Right lobe of liver (tissue), 6 donors: ENCODE results near the gene PLCB4. TPM values are rescaled to one million over a fixed set of nuclear protein-coding genes. Genes with fewer than 3 reads are reported as not detected.

Experiments used
- ATAC-seq, 4 donors: fragments of 200-7000 bp; cut with Tn5 transposase; one replicate each; pipeline ENCODE4 v1.9.1; 2020; ENCODE audit warnings: mild to moderate bottlenecking in 4 of 4, moderate library complexity in 4 of 4
- DNase-seq, 3 donors: peaks; one replicate each; pipeline ENCODE4 v3.0.0-alpha.2; 2020
- H3K27ac ChIP-seq, 3 donors: fragments of 200-600 bp; one replicate each; pipeline ENCODE4 v1.8.0; 2022
- H3K27me3 ChIP-seq, 2 donors: fragments of 200-600 bp; one replicate each; pipeline ENCODE4 v1.8.0; 2022
- H3K36me3 ChIP-seq, 4 donors: fragments of 200-600 bp; sonication (generic) in 1 of 4; one replicate each; pipeline versions ENCODE4 v1.5.1 to v1.8.0; 2017 to 2022; ENCODE audit warnings: control low read depth in 1 of 4
- H3K4me1 ChIP-seq, 4 donors: fragments of 200-600 bp; sonication (generic) in 1 of 4; one replicate each; pipeline versions ENCODE4 v1.5.1 to v1.8.0; 2017 to 2022; ENCODE audit warnings: control low read depth in 1 of 4
- H3K4me3 ChIP-seq, 3 donors: fragments of 200-600 bp; one replicate each; pipeline ENCODE4 v1.8.0; 2022
- H3K9me3 ChIP-seq, 4 donors: fragments of 200-600 bp; sonication (generic) in 1 of 4; one replicate each; pipeline versions ENCODE4 v1.5.1 to v1.8.0; 2017 to 2022; ENCODE audit warnings: control low read depth in 1 of 4
- CTCF ChIP-seq, 4 donors: fragments of 200-600 bp in 3 of 4; fragments of 450-650 bp in 1 of 4; IDR thresholded peaks; one replicate each; pipeline versions ENCODE4 v1.5.1 to v1.8.0; 2016 to 2022; ENCODE audit warnings: antibody characterized with exemption in 4 of 4, mild to moderate bottlenecking in 2 of 4
- POLR2A ChIP-seq: fragments of 450-650 bp; IDR thresholded peaks from one replicate; pipeline ENCODE4 v1.6.1; 2017; ENCODE audit warnings: antibody characterized with exemption, mild to moderate bottlenecking
- WGBS: methylation state at CpG from one replicate; pipeline ENCODE4 v1.1.6; 2018; ENCODE audit warnings: low coverage, low lambda C conversion rate; ENCODE audit not compliant: insufficient coverage; ENCODE audit errors: missing lambda C conversion rate; 5-methylcytosine and 5-hydroxymethylcytosine counted together
- intact Hi-C, 2 donors: fragments of 100-400 bp; cut with DNase I; formaldehyde crosslinking; loops; one replicate each; pipeline versions ENCODE4 v1.11.2 to v1.14.1; 2022
- total RNA-seq, 6 experiments: library from RNA; depleted of rRNA in 2 of 6; stranded (reverse); fragments of >200 nt in 2 of 6; fragmentation: NEBNext Ultra II Directional in 3 of 6; extraction: Animal tissue kit (Norgen Biotek cat#: 25700) in 3 of 6; gene quantifications; one replicate each; pipeline versions ENCODE4 v1.1.0 to v1.2.4, GENCODE V29; 2016 to 2023
- donor health status: DM: no; HTN: yes; CAD: no.
- donor health status: DM: no; HTN: no; CAD: no.
- donor health status: DM: no; HTN: no; CAD: no.
- donor health status: DM: no; HTN: yes; CAD: no.
- donor health status: DM: no; HTN: yes; CAD: no.

The PLCB4 gene
- total RNA-seq, 6 experiments from 2014 or later: 0.04 to 0.20 (median 0.15) TPM

GRCh38 chr20:9490161-9490560 lies 421.3 kb downstream of the PLCB4 start:
- DNase-seq: no peak
- TF ChIP-seq POLR2A: no peak
- no peak for TF ChIP-seq CTCF (IDR thresholded peaks at IDR 0.05)

GRCh38 chr20:9490631-9491030 lies 421.7 kb downstream of the PLCB4 start:
- Histone ChIP-seq H3K4me3 (no peak overlapping the region), H3K27me3 (peaks cover 0 to 4% of the 10 kb centered on the region in 2 donors), H3K36me3 (no peaks in the 10 kb centered on the region), H3K9me3 (no peaks in the 10 kb centered on the region), H3K4me1 (no peaks in the 10 kb centered on the region), H3K27ac (no peak overlapping the region)
- intact Hi-C loops: no loop called here
- 57% methylated on average over 2 of the region's 3 CpGs for WGBS
- no peak for DNase-seq
- no peak for ATAC-seq
- no peak for TF ChIP-seq CTCF (IDR thresholded peaks at IDR 0.05)
- TF ChIP-seq POLR2A: no peak

More at GRCh38 chr20:9490161-9490560, 421.3 kb downstream of the PLCB4 start:
- Histone ChIP-seq H3K4me3 (no peak overlapping the region), H3K4me1 (no peaks in the 10 kb centered on the region), H3K9me3 (no peaks in the 10 kb centered on the region), H3K36me3 (no peaks in the 10 kb centered on the region), H3K27me3 (peaks cover 0 to 4% of the 10 kb centered on the region in 2 donors), H3K27ac (no peak overlapping the region)
- ATAC-seq: no peak
- 41% methylated on average over 3 of the region's 3 CpGs for WGBS
- intact Hi-C loops: no loop called here

- no peaks in the 10 kb centered on the region for H3K4me1 ChIP-seq
- 71% methylated on average over 1 of the region's 1 CpG for WGBS
- H3K9me3 ChIP-seq: no peaks in the 10 kb centered on the region
- intact Hi-C loops: no loop called here
- H3K4me3 ChIP-seq: no peak overlapping the region
- DNase-seq: no peak
- ATAC-seq: no peak
- H3K27me3 ChIP-seq: peaks cover 0 to 4% of the 10 kb centered on the region in 2 donors
- H3K27ac ChIP-seq: no peak overlapping the region
- no peaks in the 10 kb centered on the region for H3K36me3 ChIP-seq
- TF ChIP-seq POLR2A (no peak), CTCF (IDR thresholded peaks at IDR 0.05) (no peak)
Measured at GRCh38 chr20:9491324-9491723, 422.4 kb downstream of the PLCB4 start.

- no peak overlapping the region for H3K4me3 ChIP-seq
- ATAC-seq (no peak), DNase-seq (no peak)
- intact Hi-C loops: no loop called here
- no peaks in the 10 kb centered on the region for H3K9me3 ChIP-seq
- H3K27ac ChIP-seq: no peak overlapping the region
- H3K4me1 ChIP-seq: no peaks in the 10 kb centered on the region
- TF ChIP-seq POLR2A: no peak
- TF ChIP-seq CTCF (IDR thresholded peaks at IDR 0.05): no peak
- peaks cover 0 to 4% of the 10 kb centered on the region in 2 donors for H3K27me3 ChIP-seq
- WGBS: 16% methylated on average over 4 of the region's 4 CpGs
- H3K36me3 ChIP-seq: no peaks in the 10 kb centered on the region
Measured at GRCh38 chr20:9492067-9492466, 423.2 kb downstream of the PLCB4 start.

- ATAC-seq (no peak), DNase-seq (no peak)
- WGBS: 48% methylated on average over 2 of the region's 2 CpGs
- Histone ChIP-seq H3K27me3 (peaks cover 0 to 4% of the 10 kb centered on the region in 2 donors), H3K4me3 (no peak overlapping the region), H3K9me3 (no peaks in the 10 kb centered on the region), H3K36me3 (no peaks in the 10 kb centered on the region), H3K27ac (no peak overlapping the region), H3K4me1 (no peaks in the 10 kb centered on the region)
- TF ChIP-seq CTCF (IDR thresholded peaks at IDR 0.05): no peak
- no peak for TF ChIP-seq POLR2A
- intact Hi-C loops: no loop called here
Measured at GRCh38 chr20:9493803-9494202, 424.9 kb downstream of the PLCB4 start.
